H54 (cell line): Measurements from ENCODE around the gene TRPT1.

ENCODE experiments used
- DNase-seq: peaks from one replicate; pipeline ENCODE4 v3.0.0; 2011; ENCODE audit warnings: low spot score, mixed read lengths; ENCODE audit not compliant: insufficient read length
- FAIRE-seq: peaks from 3 replicates; lab custom pipeline; 2011; peaks lifted over from hg19 to GRCh38; lab: Jason Lieb, UNC
- POLR2A ChIP-seq: IDR thresholded peaks from 2 replicates; pipeline ENCODE4 v1.6.1; 2011; ENCODE audit warnings: low read depth, mild to moderate bottlenecking, low read length

Gene TRPT1

GRCh38 chr11:64225608-64226506 lies at the start of gene TRPT1, which contains the start of gene NUDT22:
TRPT1 (minus strand) TSS chr11:64226186; CDS start chr11:64225860, 326 bp downstream.
NUDT22 (plus strand) TSS chr11:64226274; CDS start chr11:64226653, 379 bp downstream.
- peak; percentile 72; the same call in 1 of the 2 replicates for TF ChIP-seq POLR2A
- peak; percentile 78 for DNase-seq
- no peak for FAIRE-seq

- no peak for TF ChIP-seq POLR2A
- FAIRE-seq, result no peak
- no peak for DNase-seq
Measured at GRCh38 chr11:64275031-64275800, 49.2 kb upstream of the TRPT1 start.

- TF ChIP-seq POLR2A, result 0 out of 2 replicates have a peak, but pooled peaks have one; percentile 27
- FAIRE-seq, result no peak
- peak; percentile 84 for DNase-seq
Measured at GRCh38 chr11:64269540-64270220, 43.7 kb upstream of the TRPT1 start.

GRCh38 chr11:64268893-64269539 lies 43.0 kb upstream of the TRPT1 start:
- DNase-seq (no peak), FAIRE-seq (no peak)
- TF ChIP-seq POLR2A, result peak; percentile 30

GRCh38 chr11:64268025-64268892 lies 42.3 kb upstream of the TRPT1 start:
- DNase-seq (no peak), FAIRE-seq (no peak)
- TF ChIP-seq POLR2A, result no peak

- FAIRE-seq, result no peak
- no peak for DNase-seq
- no peak for TF ChIP-seq POLR2A
Measured at GRCh38 chr11:64267207-64267945, 41.4 kb upstream of the TRPT1 start.

GRCh38 chr11:64266339-64266738 lies 40.4 kb upstream of the TRPT1 start:
- DNase-seq (no peak), FAIRE-seq (no peak)
- TF ChIP-seq POLR2A, result no peak

GRCh38 chr11:64265176-64266160 lies 39.5 kb upstream of the TRPT1 start:
- no peak for TF ChIP-seq POLR2A
- no peak for FAIRE-seq
- DNase-seq, result no peak

- no peak for FAIRE-seq
- TF ChIP-seq POLR2A, result no peak
- no peak for DNase-seq
Measured at GRCh38 chr11:64264371-64264852, 38.4 kb upstream of the TRPT1 start.

GRCh38 chr11:64263947-64264317 lies 37.9 kb upstream of the TRPT1 start:
- no peak for DNase-seq
- no peak for FAIRE-seq
- TF ChIP-seq POLR2A, result no peak
